ENCODE data around the gene SPOCK1. TPM values are rescaled to one million over a fixed set of nuclear protein-coding genes. Genes with fewer than 3 reads are reported as not detected.

Gene SPOCK1
- total and polyA plus RNA-seq, 4 donors = 0.48 to 4.5 (median 0.69) TPM

DNA sequence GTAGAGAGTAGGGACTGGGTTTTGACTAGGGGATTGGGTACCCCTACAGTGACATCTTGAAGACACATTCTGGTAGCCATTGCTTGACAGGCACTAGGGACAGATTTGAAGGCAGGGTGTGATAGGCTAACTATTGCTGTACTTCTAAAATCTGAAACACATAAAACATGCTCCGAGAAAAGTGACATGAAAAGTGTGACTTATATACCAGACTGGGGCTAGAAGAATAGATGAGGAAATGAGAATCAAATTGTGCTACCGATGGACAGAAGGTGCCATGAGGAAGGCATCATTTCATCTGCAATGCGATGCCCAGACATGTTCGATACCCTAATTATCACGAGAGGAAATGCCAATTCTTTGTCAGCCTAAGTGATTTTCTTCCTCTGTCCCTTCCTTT is 475.8 kb downstream of the SPOCK1 start:
- no peaks in the 10 kb centered on the region for H3K36me3 ChIP-seq (ENCODE audit: control insufficient read depth in 4 of 4, insufficient read depth in 4 of 4, low read length in 4 of 4)
- DNase-seq = no peak
- 88 to 95% methylated on average over 5 of the region's 5 CpGs for WGBS, 2 donors
- H3K4me1 ChIP-seq (ENCODE audit: control insufficient read depth in 5 of 5, insufficient read depth in 5 of 5, low read length in 5 of 5) = no peaks in the 10 kb centered on the region
- H3K9me3 ChIP-seq (ENCODE audit: control insufficient read depth in 4 of 4, insufficient read depth in 3 of 4, low read length in 3 of 4) = no peaks in the 10 kb centered on the region
- H3K27ac ChIP-seq (ENCODE audit: low read depth in 1 of 2, low read length in 1 of 2) = no peak overlapping the region
- H3K27me3 ChIP-seq (ENCODE audit: control insufficient read depth in 3 of 3, insufficient read depth in 3 of 3, low read length in 2 of 3) = peaks cover 0 to 4% (median 0%) of the 10 kb centered on the region in 3 donors
- no peak for ATAC-seq (ENCODE audit: insufficient read depth, low FRiP score)
- TF ChIP-seq, protein P1, sequence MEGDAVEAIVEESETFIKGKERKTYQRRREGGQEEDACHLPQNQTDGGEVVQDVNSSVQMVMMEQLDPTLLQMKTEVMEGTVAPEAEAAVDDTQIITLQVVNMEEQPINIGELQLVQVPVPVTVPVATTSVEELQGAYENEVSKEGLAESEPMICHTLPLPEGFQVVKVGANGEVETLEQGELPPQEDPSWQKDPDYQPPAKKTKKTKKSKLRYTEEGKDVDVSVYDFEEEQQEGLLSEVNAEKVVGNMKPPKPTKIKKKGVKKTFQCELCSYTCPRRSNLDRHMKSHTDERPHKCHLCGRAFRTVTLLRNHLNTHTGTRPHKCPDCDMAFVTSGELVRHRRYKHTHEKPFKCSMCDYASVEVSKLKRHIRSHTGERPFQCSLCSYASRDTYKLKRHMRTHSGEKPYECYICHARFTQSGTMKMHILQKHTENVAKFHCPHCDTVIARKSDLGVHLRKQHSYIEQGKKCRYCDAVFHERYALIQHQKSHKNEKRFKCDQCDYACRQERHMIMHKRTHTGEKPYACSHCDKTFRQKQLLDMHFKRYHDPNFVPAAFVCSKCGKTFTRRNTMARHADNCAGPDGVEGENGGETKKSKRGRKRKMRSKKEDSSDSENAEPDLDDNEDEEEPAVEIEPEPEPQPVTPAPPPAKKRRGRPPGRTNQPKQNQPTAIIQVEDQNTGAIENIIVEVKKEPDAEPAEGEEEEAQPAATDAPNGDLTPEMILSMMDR (IDR thresholded peaks at IDR 0.05; ENCODE audit: control extremely low read depth, extremely low read depth) = no peak
- no peak overlapping the region for H3K9ac ChIP-seq (ENCODE audit: insufficient read depth in 1 of 2, low read length in 2 of 2)
- no peak overlapping the region for H3K4me3 ChIP-seq

DNA sequence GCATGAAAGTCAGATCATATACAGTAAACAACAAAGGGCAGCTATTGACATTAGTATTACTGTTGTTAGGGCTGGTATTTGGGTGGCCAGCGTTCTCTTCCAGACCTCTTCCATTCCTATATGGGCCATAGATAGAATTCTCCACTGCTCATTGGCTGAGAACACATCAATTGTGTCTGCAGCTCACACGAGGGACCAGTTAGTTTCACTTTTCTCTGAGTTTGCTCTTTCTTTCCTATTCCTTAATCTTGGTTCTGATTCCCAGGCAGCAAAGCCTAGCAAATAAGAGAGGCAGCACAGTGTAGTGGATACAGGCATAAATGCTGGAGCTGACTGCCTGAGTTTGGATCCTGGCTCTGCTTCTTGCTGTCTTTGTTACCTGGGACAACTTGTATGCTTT is 476.4 kb downstream of the SPOCK1 start:
- DNase-seq (no peak), ATAC-seq (ENCODE audit: insufficient read depth, low FRiP score) (no peak)
- Histone ChIP-seq H3K9ac (ENCODE audit: insufficient read depth in 1 of 2, low read length in 2 of 2) (no peak overlapping the region), H3K27ac (ENCODE audit: low read depth in 1 of 2, low read length in 1 of 2) (no peak overlapping the region), H3K4me1 (ENCODE audit: control insufficient read depth in 5 of 5, insufficient read depth in 5 of 5, low read length in 5 of 5) (no peaks in the 10 kb centered on the region), H3K36me3 (ENCODE audit: control insufficient read depth in 4 of 4, insufficient read depth in 4 of 4, low read length in 4 of 4) (no peaks in the 10 kb centered on the region), H3K27me3 (ENCODE audit: control insufficient read depth in 3 of 3, insufficient read depth in 3 of 3, low read length in 2 of 3) (peaks cover 0 to 4% (median 0%) of the 10 kb centered on the region in 3 donors), H3K4me3 (no peak overlapping the region), H3K9me3 (ENCODE audit: control insufficient read depth in 4 of 4, insufficient read depth in 3 of 4, low read length in 3 of 4) (no peaks in the 10 kb centered on the region)
- 53 to 54% methylated on average over 2 of the region's 2 CpGs for WGBS, 2 donors
- TF ChIP-seq, protein P1 (IDR thresholded peaks at IDR 0.05; ENCODE audit: control extremely low read depth, extremely low read depth) = no peak

DNA sequence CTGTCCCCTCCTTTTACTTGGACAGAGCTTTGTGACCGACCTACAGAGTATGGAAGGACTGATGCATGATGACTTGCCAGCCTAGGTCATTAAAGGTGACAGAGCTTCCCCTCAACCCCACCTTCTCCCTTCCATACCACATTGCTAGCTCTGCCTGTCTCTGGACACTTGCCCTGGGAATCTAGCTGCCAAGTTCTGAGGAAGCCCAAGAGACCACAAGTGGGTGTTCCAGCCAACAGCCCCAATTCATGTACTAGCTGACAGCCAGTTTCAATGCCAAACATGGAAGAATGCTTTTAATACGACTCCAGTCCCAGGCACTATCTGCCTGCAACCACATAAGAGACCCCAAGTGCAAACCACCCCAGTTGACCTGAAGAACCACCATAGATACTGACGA is 477.1 kb downstream of the SPOCK1 start:
- Histone ChIP-seq H3K4me1 (ENCODE audit: control insufficient read depth in 5 of 5, insufficient read depth in 5 of 5, low read length in 5 of 5) (no peaks in the 10 kb centered on the region), H3K27me3 (ENCODE audit: control insufficient read depth in 3 of 3, insufficient read depth in 3 of 3, low read length in 2 of 3) (peaks cover 0 to 4% (median 0%) of the 10 kb centered on the region in 3 donors), H3K9me3 (ENCODE audit: control insufficient read depth in 4 of 4, insufficient read depth in 3 of 4, low read length in 3 of 4) (no peaks in the 10 kb centered on the region), H3K27ac (ENCODE audit: low read depth in 1 of 2, low read length in 1 of 2) (no peak overlapping the region), H3K4me3 (no peak overlapping the region), H3K36me3 (ENCODE audit: control insufficient read depth in 4 of 4, insufficient read depth in 4 of 4, low read length in 4 of 4) (no peaks in the 10 kb centered on the region), H3K9ac (ENCODE audit: insufficient read depth in 1 of 2, low read length in 2 of 2) (no peak overlapping the region)
- ATAC-seq (ENCODE audit: insufficient read depth, low FRiP score) (no peak), DNase-seq (no peak)
- WGBS, 2 donors = 75 to 85% methylated on average over 3 of the region's 3 CpGs
- TF ChIP-seq, protein P1 (IDR thresholded peaks at IDR 0.05; ENCODE audit: control extremely low read depth, extremely low read depth) = no peak

DNA sequence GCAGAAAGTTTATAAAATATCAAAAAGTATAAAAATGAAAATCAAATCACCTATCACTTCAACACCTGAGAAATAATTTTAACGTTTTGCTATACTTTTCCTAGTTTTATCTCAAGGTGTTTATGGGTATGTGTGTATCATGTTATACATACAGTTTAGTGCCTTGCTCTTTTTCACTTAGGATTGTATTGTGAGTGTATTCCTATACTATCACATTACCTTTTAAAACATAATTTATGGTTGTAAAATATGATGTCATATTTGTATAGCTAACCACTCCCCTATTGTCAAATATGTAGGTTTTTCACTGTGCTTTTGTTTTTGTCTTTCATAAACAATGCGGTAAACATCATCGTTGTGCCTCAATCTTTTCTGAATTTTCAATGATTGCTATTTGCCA is 479.9 kb downstream of the SPOCK1 start:
- 81 to 89% methylated on average over 3 of the region's 3 CpGs for WGBS, 2 donors
- Histone ChIP-seq H3K4me1 (ENCODE audit: control insufficient read depth in 5 of 5, insufficient read depth in 5 of 5, low read length in 5 of 5) (no peaks in the 10 kb centered on the region), H3K27ac (ENCODE audit: low read depth in 1 of 2, low read length in 1 of 2) (no peak overlapping the region), H3K9ac (ENCODE audit: insufficient read depth in 1 of 2, low read length in 2 of 2) (no peak overlapping the region), H3K27me3 (ENCODE audit: control insufficient read depth in 3 of 3, insufficient read depth in 3 of 3, low read length in 2 of 3) (peaks cover 0 to 4% (median 0%) of the 10 kb centered on the region in 3 donors), H3K36me3 (ENCODE audit: control insufficient read depth in 4 of 4, insufficient read depth in 4 of 4, low read length in 4 of 4) (no peaks in the 10 kb centered on the region), H3K9me3 (ENCODE audit: control insufficient read depth in 4 of 4, insufficient read depth in 3 of 4, low read length in 3 of 4) (no peaks in the 10 kb centered on the region), H3K4me3 (no peak overlapping the region)
- DNase-seq (no peak), ATAC-seq (ENCODE audit: insufficient read depth, low FRiP score) (no peak)
- TF ChIP-seq, protein P1 (IDR thresholded peaks at IDR 0.05; ENCODE audit: control extremely low read depth, extremely low read depth) = no peak
